Gastroesophageal sphincter (tissue), 4 donors: ENCODE results near the gene B3GNT5. TPM values are rescaled to one million over a fixed set of nuclear protein-coding genes. Genes with fewer than 3 reads are reported as not detected.

Experiments used
- ATAC-seq: fragments of 150-250 bp; one replicate; pipeline ENCODE4 v1.9.1; 2016; ENCODE audit warnings: mild to moderate bottlenecking, moderate library complexity
- H3K27ac ChIP-seq, 4 donors: fragments of 200-600 bp; sonication (generic) in 3 of 4; 1 replicate in 3 of 4; 2 replicates in 1 of 4; pipeline ENCODE4 v1.5.1; 2016 to 2019
- H3K27me3 ChIP-seq: fragments of 200-600 bp; sonication (generic); one replicate; pipeline ENCODE4 v1.5.1; 2019
- H3K36me3 ChIP-seq, 2 donors: fragments of 200-600 bp; sonication (generic); one replicate each; pipeline ENCODE4 v1.5.1; 2019; ENCODE audit warnings: control low read depth in 1 of 2
- H3K4me1 ChIP-seq, 3 donors: fragments of 200-600 bp; sonication (generic); 1 replicate in 2 of 3; 2 replicates in 1 of 3; pipeline ENCODE4 v1.5.1; 2016 to 2019; ENCODE audit warnings: control low read depth in 2 of 3
- H3K4me3 ChIP-seq, 2 donors: fragments of 200-600 bp; sonication (generic); one replicate each; pipeline ENCODE4 v1.5.1; 2019; ENCODE audit warnings: mild to moderate bottlenecking in 1 of 2, moderate library complexity in 1 of 2
- H3K9me3 ChIP-seq, 3 donors: fragments of 200-600 bp; sonication (generic); one replicate each; pipeline ENCODE4 v1.5.1; 2017 to 2019; ENCODE audit warnings: control low read depth in 2 of 3
- EP300 ChIP-seq: sonication (generic); formaldehyde crosslinking; IDR thresholded peaks from one replicate; pipeline ENCODE4 v1.6.1; 2017; ENCODE audit warnings: antibody characterized with exemption, mild to moderate bottlenecking
- POLR2A ChIP-seq, 2 donors: fragments of 450-650 bp; IDR thresholded peaks; one replicate each; pipeline ENCODE4 v1.6.1; 2017; ENCODE audit warnings: antibody characterized with exemption in 2 of 2, mild to moderate bottlenecking in 2 of 2, moderate library complexity in 1 of 2
- POLR2AphosphoS5 ChIP-seq: sonication (generic); formaldehyde crosslinking; IDR thresholded peaks from one replicate; pipeline ENCODE4 v1.6.1; 2017; ENCODE audit warnings: antibody characterized with exemption
- WGBS, 2 donors: methylation state at CpG; one replicate each; pipeline ENCODE4 v1.1.5; 2018; ENCODE audit warnings: low coverage in 1 of 2; 5-methylcytosine and 5-hydroxymethylcytosine counted together
- total RNA-seq, 4 donors: library from RNA; depleted of rRNA; stranded (reverse); fragments of >200 nt; gene quantifications; one replicate each; pipeline ENCODE4 v1.1.0, GENCODE V29; 2016
- TF ChIP-seq, protein P1 (sequence below), 4 experiments: fragments of 200-600 bp in 2 of 4; fragments of 450-650 bp in 2 of 4; sonication (generic) in 1 of 4; IDR thresholded peaks; one replicate each; pipeline ENCODE4 v1.5.1; 2017 to 2019; ENCODE audit warnings: antibody characterized with exemption in 4 of 4, mild to moderate bottlenecking in 2 of 4, moderate library complexity in 2 of 4

B3GNT5 gene
- total RNA-seq, 4 donors from 2014 or later = 5.0 to 9.2 (median 6.1) TPM

DNA sequence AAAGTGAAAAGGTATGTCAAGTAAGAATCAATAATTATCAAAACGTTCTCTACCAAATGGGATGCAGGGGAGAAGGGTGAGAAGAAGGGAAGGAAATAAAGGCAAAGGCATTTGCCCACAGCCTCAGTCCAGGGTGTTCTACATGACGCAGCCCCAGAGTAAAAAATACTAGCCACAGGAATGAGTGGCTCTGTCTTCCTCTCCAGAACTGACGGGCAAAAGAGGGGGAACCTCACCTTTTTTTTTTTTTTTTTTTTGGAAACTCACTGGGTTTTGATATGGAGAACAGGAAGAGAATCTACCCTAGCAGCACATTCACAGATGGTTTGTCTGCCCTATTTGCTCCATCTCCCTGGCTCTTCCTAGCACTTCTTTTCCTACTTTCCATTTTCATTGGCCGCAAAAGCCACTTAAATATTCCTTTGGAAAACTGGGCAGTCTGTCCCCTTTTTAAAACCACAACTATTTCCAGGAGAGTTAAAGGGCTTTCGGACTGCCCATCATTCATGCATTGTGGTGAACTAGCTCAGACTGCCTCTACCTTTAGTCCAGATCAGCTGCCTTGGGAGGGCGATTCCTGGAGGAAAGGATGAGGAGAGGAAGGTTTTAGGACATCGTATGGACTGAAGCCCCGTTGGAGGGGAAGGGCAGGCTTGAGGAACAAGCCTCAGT is 28.2 kb downstream of the B3GNT5 start:
- WGBS, 2 donors = 89 to 95% methylated on average over 7 of the region's 8 CpGs
- H3K27me3 ChIP-seq = no peaks in the 10 kb centered on the region
- H3K9me3 ChIP-seq = no peaks in the 10 kb centered on the region
- H3K4me3 ChIP-seq = no peak overlapping the region
- H3K27ac ChIP-seq = no peak overlapping the region
- no peak for ATAC-seq
- TF ChIP-seq POLR2AphosphoS5 (no peak), POLR2A (IDR thresholded peaks at IDR 0.05) (no peak), EP300 (no peak)
- TF ChIP-seq, protein P1, sequence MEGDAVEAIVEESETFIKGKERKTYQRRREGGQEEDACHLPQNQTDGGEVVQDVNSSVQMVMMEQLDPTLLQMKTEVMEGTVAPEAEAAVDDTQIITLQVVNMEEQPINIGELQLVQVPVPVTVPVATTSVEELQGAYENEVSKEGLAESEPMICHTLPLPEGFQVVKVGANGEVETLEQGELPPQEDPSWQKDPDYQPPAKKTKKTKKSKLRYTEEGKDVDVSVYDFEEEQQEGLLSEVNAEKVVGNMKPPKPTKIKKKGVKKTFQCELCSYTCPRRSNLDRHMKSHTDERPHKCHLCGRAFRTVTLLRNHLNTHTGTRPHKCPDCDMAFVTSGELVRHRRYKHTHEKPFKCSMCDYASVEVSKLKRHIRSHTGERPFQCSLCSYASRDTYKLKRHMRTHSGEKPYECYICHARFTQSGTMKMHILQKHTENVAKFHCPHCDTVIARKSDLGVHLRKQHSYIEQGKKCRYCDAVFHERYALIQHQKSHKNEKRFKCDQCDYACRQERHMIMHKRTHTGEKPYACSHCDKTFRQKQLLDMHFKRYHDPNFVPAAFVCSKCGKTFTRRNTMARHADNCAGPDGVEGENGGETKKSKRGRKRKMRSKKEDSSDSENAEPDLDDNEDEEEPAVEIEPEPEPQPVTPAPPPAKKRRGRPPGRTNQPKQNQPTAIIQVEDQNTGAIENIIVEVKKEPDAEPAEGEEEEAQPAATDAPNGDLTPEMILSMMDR (IDR thresholded peaks at IDR 0.05) = no peak
- H3K36me3 ChIP-seq = no peaks in the 10 kb centered on the region
- H3K4me1 ChIP-seq = peaks cover 5 to 17% (median 7%) of the 10 kb centered on the region in 3 donors

- Histone ChIP-seq H3K4me3 (no peak overlapping the region), H3K9me3 (no peaks in the 10 kb centered on the region), H3K27ac (no peak overlapping the region), H3K27me3 (no peaks in the 10 kb centered on the region), H3K4me1 (peaks cover 5 to 19% (median 7%) of the 10 kb centered on the region in 3 donors), H3K36me3 (no peaks in the 10 kb centered on the region)
- ATAC-seq = no peak
- 61 to 64% methylated on average over 2 of the region's 2 CpGs for WGBS, 2 donors
- TF ChIP-seq, protein P1 (IDR thresholded peaks at IDR 0.05) = no peak
- TF ChIP-seq POLR2AphosphoS5 (no peak), EP300 (no peak)
Observed at GRCh38 chr3:183283886-183284285, 30.8 kb downstream of the B3GNT5 start.

GRCh38 chr3:183284570-183284969 is 31.5 kb downstream of the B3GNT5 start:
- Histone ChIP-seq H3K4me1 (peaks cover 5 to 19% (median 7%) of the 10 kb centered on the region in 3 donors), H3K27me3 (no peaks in the 10 kb centered on the region), H3K4me3 (no peak overlapping the region), H3K9me3 (no peaks in the 10 kb centered on the region), H3K27ac (no peak overlapping the region), H3K36me3 (no peaks in the 10 kb centered on the region)
- no peak for ATAC-seq
- no peak for TF ChIP-seq EP300
- TF ChIP-seq POLR2A (IDR thresholded peaks at IDR 0.05) = no peak
- TF ChIP-seq, protein P1 (IDR thresholded peaks at IDR 0.05) = no peak
- no peak for TF ChIP-seq POLR2AphosphoS5
- WGBS, 2 donors = 11 to 100% methylated on average over 1 of the region's 3 CpGs

DNA sequence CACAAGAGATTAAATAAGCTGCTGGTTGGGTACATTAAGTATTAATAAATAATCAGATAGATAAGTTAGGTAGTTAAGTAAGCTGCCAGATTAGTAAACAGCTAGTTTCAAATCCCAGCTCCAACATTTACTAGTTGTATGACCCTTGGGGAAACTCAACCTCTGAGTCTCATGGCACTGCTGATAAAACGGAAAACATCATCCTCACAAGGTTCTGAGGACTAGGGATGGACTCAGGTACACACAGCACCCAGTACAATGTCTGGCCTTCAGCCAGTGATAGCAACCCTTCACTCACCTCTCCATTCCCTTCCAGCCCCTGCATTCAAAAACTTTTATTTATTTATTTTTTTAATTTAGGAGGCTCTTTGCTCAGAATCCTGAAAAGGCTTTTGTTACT is 32.3 kb downstream of the B3GNT5 start:
- Histone ChIP-seq H3K36me3 (no peaks in the 10 kb centered on the region), H3K27ac (peak overlapping the region in 2 of 4 donors; percentile 63 to 67), H3K4me3 (no peak overlapping the region), H3K4me1 (peaks cover 5 to 19% (median 7%) of the 10 kb centered on the region in 3 donors), H3K9me3 (no peaks in the 10 kb centered on the region), H3K27me3 (no peaks in the 10 kb centered on the region)
- TF ChIP-seq POLR2A (IDR thresholded peaks at IDR 0.05) = no peak
- no peak for TF ChIP-seq POLR2AphosphoS5
- no peak for TF ChIP-seq EP300
- TF ChIP-seq, protein P1 (IDR thresholded peaks at IDR 0.05) = no peak
- 63 to 83% methylated on average over 1 of the region's 1 CpG for WGBS, 2 donors
- ATAC-seq = no peak

DNA sequence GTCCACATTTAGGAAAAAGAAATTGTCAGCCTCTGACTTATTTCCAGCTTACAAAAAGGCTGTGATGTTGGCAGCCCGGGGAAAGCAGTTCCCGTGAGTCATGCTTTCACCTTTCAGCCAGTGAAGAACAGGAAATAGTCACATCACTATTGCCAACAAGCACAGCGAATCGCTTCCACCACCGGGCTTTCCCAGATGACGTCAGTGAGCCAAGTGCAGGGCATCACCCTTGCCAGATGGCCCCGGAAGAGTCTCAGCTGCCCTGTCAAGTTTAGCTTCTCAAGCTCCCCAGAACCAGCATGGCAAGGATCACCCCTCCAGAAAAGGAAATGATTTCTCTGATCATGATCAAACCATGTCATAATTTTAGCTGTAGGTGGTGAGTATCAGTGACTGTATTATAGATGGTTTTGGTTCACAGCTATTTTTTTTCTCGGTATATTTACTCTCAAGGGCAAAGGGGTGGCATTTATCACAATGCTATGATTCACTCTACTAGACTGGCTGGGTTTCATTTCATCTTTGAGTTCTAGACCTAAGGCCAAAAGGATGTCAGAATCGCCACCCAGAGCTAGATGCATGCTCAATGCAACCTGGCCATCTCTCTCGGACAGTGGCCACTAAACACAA is 32.9 kb downstream of the B3GNT5 start:
- no peak overlapping the region for H3K4me3 ChIP-seq
- H3K36me3 ChIP-seq = no peaks in the 10 kb centered on the region
- WGBS, 2 donors = 30 to 44% methylated on average over 4 to 5 of the region's 10 CpGs
- H3K4me1 ChIP-seq = peaks cover 5 to 19% (median 7%) of the 10 kb centered on the region in 3 donors
- no peaks in the 10 kb centered on the region for H3K9me3 ChIP-seq
- TF ChIP-seq, protein P1 (IDR thresholded peaks at IDR 0.05) = no peak
- TF ChIP-seq EP300 (no peak), POLR2AphosphoS5 (peak; percentile 91), POLR2A (IDR thresholded peaks at IDR 0.05) (no peak)
- H3K27me3 ChIP-seq = no peaks in the 10 kb centered on the region
- ATAC-seq = peak; percentile 93
- peak overlapping the region in 3 of 4 donors; percentile 34 to 67 (median 63) for H3K27ac ChIP-seq
